Measurements from ENCODE around the gene SLC45A3. TPM values are rescaled to one million over a fixed set of nuclear protein-coding genes. Genes with fewer than 3 reads are reported as not detected.

The SLC45A3 gene
- total and polyA plus RNA-seq, 2 of the 4 experiments (the other 2 are of a cell fraction): 1.4 to 2.5 TPM

- TF ChIP-seq BHLHE40 (IDR thresholded peaks at IDR 0.05; ENCODE audit: low read depth, low read length): no peak
These were observed 14.9 kb downstream of the SLC45A3 start (continued) for GRCh38 chr1:205665201-205666045.

- TF ChIP-seq RFX5 (IDR thresholded peaks at IDR 0.05; ENCODE audit: low read depth, low read length) (no peak), ELK1 (IDR thresholded peaks at IDR 0.05; ENCODE audit: borderline replicate concordance, low read depth, low read length) (no peak), NFE2L2 (IDR thresholded peaks at IDR 0.05; ENCODE audit: low read depth, low read length) (no peak)
- H3K4me3 ChIP-seq (ENCODE audit: insufficient read depth, low read depth, low read length): no peak overlapping the region
- H4K20me1 ChIP-seq (ENCODE audit: insufficient read depth, low read length): no peaks in the 10 kb centered on the region
- H4K91ac ChIP-seq (ENCODE audit: insufficient read depth, low read depth, low read length): no peak overlapping the region
- no peak overlapping the region for H3K4ac ChIP-seq (ENCODE audit: low read depth, low read length)
- ATAC-seq (ENCODE audit: low read depth) (peak; percentile 10; the same call in 1 of the 2 replicates), DNase-seq (peak; percentile 28)
- no peak overlapping the region for H4K5ac ChIP-seq (ENCODE audit: low read depth, low read length)
- peak overlapping the region; percentile 65 for H2AFZ ChIP-seq (replicated peaks; ENCODE audit: low read length, poor library complexity)
- no peaks in the 10 kb centered on the region; the same call in 1 of the 2 replicates for H3K9me1 ChIP-seq (ENCODE audit: insufficient read depth, low read length)
- H3K14ac ChIP-seq (replicated peaks; ENCODE audit: low read depth, low read length): no peak overlapping the region
- no peak overlapping the region for H3K23ac ChIP-seq (ENCODE audit: low read depth, low read length)
- no peaks in the 10 kb centered on the region for H3K36me3 ChIP-seq (ENCODE audit: control insufficient read depth, insufficient read depth, low read length)
- H3K56ac ChIP-seq (ENCODE audit: extremely low read depth, insufficient read depth, low read length): no peak overlapping the region
- H2BK20ac ChIP-seq (ENCODE audit: low read depth, low read length): no peak overlapping the region
- H3K4me2 ChIP-seq (ENCODE audit: low read depth, low read length): no peak overlapping the region
- no peaks in the 10 kb centered on the region for H3K9me3 ChIP-seq (ENCODE audit: control insufficient read depth, insufficient read depth, low read length)
- ChIA-PET POLR2A (ENCODE audit: unreplicated experiment) (no interaction called here), CTCF (no interaction called here)
- H2BK120ac ChIP-seq (ENCODE audit: low read depth, low read length): no peak overlapping the region
- no peak overlapping the region for H2BK15ac ChIP-seq (ENCODE audit: low read depth, low read length)
- H4K8ac ChIP-seq (ENCODE audit: low read depth in 2 of 2, low read length in 2 of 2): no peak overlapping the region
- in situ Hi-C loops (cut with MboI; ENCODE audit: low sequenced_read_pairs): loop anchor here (5.0 to 25.0 kb wide), 3 partner anchors 43 to 448 kb away; partner anchors contain the start of gene AVPR1B
- peaks cover 0 to 3% of the 10 kb centered on the region in 2 experiments; a peak in 1 of 4 replicates for H3K79me1 ChIP-seq (ENCODE audit: low read depth in 1 of 2, low read length in 2 of 2)
- H3K27ac ChIP-seq (ENCODE audit: insufficient read depth, low read length): no peak overlapping the region
- no peak overlapping the region for H2BK5ac ChIP-seq (ENCODE audit: low read depth, low read length, poor library complexity, severe bottlenecking)
- H2AK5ac ChIP-seq (ENCODE audit: low read depth, low read length): no peak overlapping the region; the same call in 1 of the 2 replicates
- no peak overlapping the region for H3K9ac ChIP-seq (ENCODE audit: low read depth, low read length)
- peak overlapping the region; percentile 74 for H2AK9ac ChIP-seq (replicated peaks; ENCODE audit: low read depth, low read length, poor library complexity)
- H3K27me3 ChIP-seq (ENCODE audit: control insufficient read depth, insufficient read depth, low read length): no peaks in the 10 kb centered on the region
- WGBS, 2 experiments (ENCODE audit: extremely low coverage in 2 of 2, insufficient read length in 1 of 2): 70% methylated on average over 15 of the region's 19 CpGs; no CpG with 5 or more reads in 1 of the 2 experiments
- intact Hi-C loops (cut with micrococcal nuclease): no loop called here
- dilution Hi-C loops (cut with HindIII; ENCODE audit: low sequenced_read_pairs, unreplicated experiment): no loop called here
- no TSS peak for BruUV-seq (replicated peaks)
- H3K18ac ChIP-seq (ENCODE audit: low read depth, low read length): no peak overlapping the region
- H3K4me1 ChIP-seq (ENCODE audit: control insufficient read depth, insufficient read depth, low read length): peaks cover 8% of the 10 kb centered on the region
These were observed 15.8 kb downstream of the SLC45A3 start for GRCh38 chr1:205664399-205665017.

All from IMR-90 (cell line).